GM15510 (cell line): ENCODE results near the gene LMAN1.

Experiments
- POLR2A ChIP-seq: IDR thresholded peaks from 3 replicates; pipeline ENCODE4 v1.6.1; 2011; ENCODE audit warnings: borderline replicate concordance; ENCODE audit not compliant: insufficient read length; ENCODE audit errors: extremely low read depth

Gene LMAN1

DNA sequence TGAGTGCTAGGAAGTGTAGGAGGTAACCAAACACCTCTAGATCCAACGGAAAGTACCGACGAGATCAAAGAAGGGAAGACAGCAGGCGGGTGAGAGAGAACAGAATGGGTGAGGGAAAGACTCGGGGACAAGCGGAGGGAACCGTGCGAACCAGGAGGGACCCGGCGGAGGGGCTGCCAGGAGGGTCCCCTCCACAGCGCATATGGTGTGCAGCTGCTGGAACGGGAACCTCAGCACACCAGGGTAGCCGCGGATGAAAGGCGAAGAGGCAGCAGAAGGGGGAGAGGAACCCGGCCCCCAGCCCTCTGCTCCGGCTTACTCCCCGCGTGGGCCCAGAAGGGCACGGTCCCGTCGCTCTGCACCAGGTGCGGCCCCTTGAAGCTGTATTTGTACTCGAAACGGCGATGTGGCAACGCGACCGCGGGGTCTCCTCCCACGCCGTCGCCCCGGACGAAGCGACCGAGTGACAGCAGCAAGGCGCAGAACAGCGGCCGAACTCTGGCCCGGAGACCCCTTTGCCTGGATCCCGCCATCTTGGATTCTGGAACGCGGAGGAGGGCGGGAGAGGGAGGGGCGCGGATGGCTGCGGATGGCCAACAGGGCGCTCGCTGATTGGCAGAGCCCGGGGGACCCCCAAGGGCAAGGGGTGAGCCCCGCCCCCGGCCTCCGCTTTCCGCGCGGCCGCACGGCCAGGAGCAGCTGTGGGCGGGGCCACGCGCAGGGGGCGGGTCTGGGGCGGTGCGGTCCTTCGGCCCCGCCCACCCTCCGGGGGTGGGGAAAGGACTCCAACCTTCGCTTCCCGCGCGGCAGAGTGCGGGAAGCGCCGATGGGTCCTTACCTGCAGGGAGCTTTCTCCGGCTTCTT lies at the start of gene LMAN1:
Gene LMAN1, minus strand, starts transcription at position 554 of the 864 bp plus-strand sequence. Its CDS starts 21 bp downstream, at position 533.
- TF ChIP-seq POLR2A: peak; percentile 86

GRCh38 chr18:59402432-59403090 lies 43.5 kb upstream of the LMAN1 start:
- no peak for TF ChIP-seq POLR2A

DNA sequence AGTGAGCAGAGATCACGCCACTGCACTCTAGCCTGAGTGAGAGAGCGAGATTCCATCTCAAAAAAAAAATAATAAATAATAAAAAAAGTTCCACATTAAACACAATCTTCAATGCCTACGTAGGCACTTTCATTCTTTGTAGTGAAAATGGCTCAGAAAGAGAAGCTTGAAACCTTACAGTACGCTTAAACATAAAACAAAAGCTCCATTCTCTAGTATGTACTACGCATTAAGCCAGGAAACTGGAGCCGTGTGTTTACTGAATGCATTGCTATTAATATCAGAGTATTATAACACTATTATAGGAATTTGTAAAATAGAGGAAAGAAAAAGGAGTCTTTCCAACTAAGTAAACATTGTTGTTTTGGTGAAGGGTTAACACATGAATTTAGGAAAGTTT lies 41.3 kb upstream of the LMAN1 start:
- no peak for TF ChIP-seq POLR2A

DNA sequence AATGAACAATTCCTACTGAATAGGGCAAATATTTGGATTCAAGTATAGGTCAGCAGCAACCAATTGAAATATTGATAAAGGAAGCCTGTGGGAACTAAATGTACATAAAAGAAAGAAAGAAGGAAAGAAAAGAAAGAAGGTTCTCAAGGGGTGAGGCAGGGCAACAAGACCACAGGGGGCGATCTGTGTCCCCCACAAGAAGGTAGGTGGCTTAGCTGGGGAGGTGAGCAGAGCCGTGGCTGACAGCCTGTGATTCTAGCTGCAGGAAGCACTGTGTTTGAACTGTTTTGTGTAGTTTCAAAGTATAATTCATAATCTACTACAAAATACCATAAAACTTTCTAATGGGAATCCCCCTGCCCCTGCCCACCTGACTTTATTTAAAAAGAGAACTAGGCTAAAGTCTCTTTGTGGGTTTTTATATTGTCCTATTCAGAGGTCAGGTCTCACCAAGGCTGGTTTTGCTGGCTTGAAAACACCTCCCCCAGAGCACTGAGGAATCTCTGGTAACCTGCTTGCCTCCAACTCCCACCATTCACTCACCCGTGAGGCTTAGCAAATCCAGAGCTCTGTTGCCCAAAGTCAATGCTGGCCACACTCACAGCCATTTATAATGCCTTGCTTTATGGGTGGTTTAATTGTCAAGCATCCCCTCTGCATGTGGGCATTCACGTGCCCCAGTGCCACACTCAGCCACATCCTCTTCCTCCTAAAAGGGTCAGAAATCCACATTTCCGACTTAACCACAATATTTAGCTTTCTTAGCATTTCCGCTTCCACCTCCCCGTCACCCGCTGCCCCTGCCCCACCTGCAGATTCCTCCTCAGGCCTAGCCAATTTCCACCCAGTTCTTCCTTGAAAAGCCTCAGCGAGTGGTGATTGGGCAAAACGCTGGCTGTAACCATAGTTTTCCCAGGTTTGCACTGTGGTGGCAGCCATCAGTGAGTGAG lies 36.4 kb upstream of the LMAN1 start:
- no peak for TF ChIP-seq POLR2A

- TF ChIP-seq POLR2A: no peak
Measured at GRCh38 chr18:59393381-59393780, 34.3 kb upstream of the LMAN1 start.

- TF ChIP-seq POLR2A: no peak
Measured at GRCh38 chr18:59388817-59389216, 29.8 kb upstream of the LMAN1 start.

GRCh38 chr18:59387687-59388565 lies 28.9 kb upstream of the LMAN1 start:
- no peak for TF ChIP-seq POLR2A

GRCh38 chr18:59386909-59387686 lies 28.0 kb upstream of the LMAN1 start:
- no peak for TF ChIP-seq POLR2A

- TF ChIP-seq POLR2A: no peak
Measured at GRCh38 chr18:59385191-59385590, 26.1 kb upstream of the LMAN1 start.

DNA sequence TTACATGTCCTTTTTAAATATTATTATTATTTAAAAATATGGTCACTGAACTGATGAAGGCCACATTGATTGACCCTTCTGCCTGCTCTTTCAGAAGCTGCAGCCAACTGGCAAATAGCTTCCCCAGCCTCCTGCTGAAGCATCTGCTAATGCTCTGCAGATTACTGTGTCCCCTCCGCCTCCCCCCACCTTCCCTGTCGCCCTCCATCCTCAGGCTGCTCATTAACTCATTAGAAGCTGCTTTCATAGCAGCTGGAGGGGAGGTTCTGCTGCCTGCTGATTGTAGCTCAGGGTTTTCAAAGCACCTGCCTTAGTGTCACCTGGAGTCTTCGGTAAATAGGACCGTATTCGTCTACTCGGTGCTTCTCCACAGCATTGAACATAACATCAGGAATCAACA lies 24.8 kb upstream of the LMAN1 start:
- no peak for TF ChIP-seq POLR2A

GRCh38 chr18:59382383-59382782 lies 23.3 kb upstream of the LMAN1 start:
- no peak for TF ChIP-seq POLR2A

- no peak for TF ChIP-seq POLR2A
Measured at GRCh38 chr18:59381949-59382348, 22.9 kb upstream of the LMAN1 start.

DNA sequence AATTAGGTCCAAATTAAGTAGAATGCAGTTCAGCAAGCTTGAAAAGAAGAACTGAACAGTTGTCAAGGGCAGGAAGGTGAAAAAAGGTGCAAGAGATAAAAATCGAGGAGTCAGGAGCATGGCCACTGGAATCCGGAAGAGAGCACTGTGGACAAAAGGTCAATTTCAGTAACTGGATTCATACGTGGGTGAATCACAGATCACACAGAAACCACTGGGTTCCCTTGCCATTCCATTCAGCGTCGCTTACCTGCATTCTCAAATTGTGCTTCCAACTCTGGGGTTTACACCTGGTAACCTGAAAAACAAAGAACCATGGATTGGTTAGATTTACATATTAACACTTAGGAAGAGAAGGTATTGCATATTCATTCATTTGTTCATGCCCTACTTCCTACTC lies 21.6 kb upstream of the LMAN1 start:
- TF ChIP-seq POLR2A: no peak
